Measurements from ENCODE around the gene THADA.
A peak's percentile ranks its signal among the peaks of the same experiment; 100 is the strongest.

Gene THADA

DNA sequence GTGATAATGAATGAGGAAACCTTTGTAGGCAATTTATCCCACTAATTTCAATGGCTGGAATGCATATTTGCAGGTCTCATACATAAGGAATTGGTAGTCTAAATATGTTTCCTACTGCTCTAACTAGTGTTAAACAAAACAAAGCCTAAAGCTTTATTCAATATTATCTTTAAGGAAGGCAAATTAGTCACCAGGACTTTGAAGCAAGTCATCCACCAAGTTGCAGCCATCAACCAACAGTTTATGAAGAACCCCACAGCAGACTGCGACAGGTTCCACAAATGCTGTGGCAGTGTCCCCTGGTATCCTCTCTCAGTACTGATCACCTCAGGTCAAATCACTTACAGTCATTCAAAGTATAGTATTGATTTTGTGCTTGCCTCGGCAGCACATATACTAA lies 187.9 kb downstream of the THADA start:
- no peak for DNase-seq (ENCODE audit: extremely low spot score)
- ChIA-PET CTCF (interaction anchor here (0.8 to 3.6 kb wide), 5 partner anchors 11 to 179 kb away, joined by 3 to 18 read pairs (median 3); no protein-coding TSS in a partner anchor), POLR2A (no interaction called here)
- TF ChIP-seq, protein P1, sequence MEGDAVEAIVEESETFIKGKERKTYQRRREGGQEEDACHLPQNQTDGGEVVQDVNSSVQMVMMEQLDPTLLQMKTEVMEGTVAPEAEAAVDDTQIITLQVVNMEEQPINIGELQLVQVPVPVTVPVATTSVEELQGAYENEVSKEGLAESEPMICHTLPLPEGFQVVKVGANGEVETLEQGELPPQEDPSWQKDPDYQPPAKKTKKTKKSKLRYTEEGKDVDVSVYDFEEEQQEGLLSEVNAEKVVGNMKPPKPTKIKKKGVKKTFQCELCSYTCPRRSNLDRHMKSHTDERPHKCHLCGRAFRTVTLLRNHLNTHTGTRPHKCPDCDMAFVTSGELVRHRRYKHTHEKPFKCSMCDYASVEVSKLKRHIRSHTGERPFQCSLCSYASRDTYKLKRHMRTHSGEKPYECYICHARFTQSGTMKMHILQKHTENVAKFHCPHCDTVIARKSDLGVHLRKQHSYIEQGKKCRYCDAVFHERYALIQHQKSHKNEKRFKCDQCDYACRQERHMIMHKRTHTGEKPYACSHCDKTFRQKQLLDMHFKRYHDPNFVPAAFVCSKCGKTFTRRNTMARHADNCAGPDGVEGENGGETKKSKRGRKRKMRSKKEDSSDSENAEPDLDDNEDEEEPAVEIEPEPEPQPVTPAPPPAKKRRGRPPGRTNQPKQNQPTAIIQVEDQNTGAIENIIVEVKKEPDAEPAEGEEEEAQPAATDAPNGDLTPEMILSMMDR (IDR thresholded peaks at IDR 0.05; ENCODE audit: control extremely low read depth, extremely low read depth, low read depth, missing control alignments), result no peak

DNA sequence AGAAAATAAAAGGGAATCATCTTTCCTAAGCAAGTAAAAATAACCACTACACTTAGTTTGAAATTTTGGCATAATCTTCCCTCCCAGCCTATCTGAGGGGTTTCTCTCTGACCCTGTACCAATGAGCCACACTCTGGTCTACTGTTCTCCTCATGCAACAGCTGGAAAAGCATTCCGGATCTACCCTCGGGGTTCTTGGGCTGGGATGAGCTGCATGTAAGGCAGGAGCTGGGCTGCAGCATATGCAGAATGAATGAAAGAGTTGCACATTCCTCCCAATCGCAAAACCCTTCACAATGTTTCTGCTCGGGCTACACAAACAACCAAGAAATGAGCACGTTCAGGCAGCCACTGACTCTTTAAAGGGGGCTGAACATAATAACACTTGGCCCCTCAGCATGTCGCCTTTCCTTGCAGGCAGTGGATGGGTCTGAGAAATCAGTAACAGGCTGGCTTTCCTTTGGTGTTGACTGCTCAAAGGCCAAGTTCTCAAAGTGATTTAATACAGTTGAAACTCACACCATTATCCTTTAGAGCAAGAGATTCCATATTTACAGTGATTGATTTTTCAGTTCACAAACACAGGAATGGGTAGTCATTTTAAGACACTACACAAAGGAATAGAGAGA lies 189.1 kb downstream of the THADA start:
- DNase-seq (ENCODE audit: extremely low spot score), result no peak
- CTCF ChIA-PET, result interaction anchor here (0.9 to 6.1 kb wide), 8 partner anchors 9 to 178 kb away, joined by 3 to 28 read pairs (median 4); no protein-coding TSS in a partner anchor
- TF ChIP-seq, protein P1 (IDR thresholded peaks at IDR 0.05; ENCODE audit: control extremely low read depth, extremely low read depth, low read depth, missing control alignments), result no peak
- POLR2A ChIA-PET, result interaction anchor here (0.9 kb wide), 1 partner anchor 19 kb away, joined by 3 read pairs; no protein-coding TSS in a partner anchor

DNA sequence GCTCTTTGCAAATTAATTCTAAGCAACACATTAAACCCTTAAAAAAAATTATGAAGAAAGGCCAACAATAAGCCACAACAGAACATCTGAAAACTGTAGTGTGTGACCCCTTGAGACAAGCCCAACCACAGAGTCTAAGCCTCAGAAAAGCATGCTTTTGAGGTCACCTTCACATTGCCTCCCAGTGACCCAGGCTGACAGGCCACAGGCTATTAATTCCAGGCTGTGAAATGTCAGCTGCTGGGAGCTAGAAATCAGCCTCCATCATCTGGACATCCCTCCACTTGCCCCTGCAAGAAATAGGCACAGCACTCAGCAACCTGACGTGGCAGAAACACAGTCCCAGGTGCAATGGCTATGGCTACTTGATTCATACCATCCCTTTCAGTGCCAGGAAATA lies 190.0 kb downstream of the THADA start:
- ChIA-PET CTCF (interaction anchor here (0.9 to 6.1 kb wide), 9 partner anchors 10 to 177 kb away, joined by 3 to 32 read pairs (median 4); no protein-coding TSS in a partner anchor), POLR2A (interaction anchor here (0.9 kb wide), 1 partner anchor 20 kb away, joined by 3 read pairs; no protein-coding TSS in a partner anchor)
- DNase-seq (ENCODE audit: extremely low spot score), result no peak
- TF ChIP-seq, protein P1 (IDR thresholded peaks at IDR 0.05; ENCODE audit: control extremely low read depth, extremely low read depth, low read depth, missing control alignments), result no peak

DNA sequence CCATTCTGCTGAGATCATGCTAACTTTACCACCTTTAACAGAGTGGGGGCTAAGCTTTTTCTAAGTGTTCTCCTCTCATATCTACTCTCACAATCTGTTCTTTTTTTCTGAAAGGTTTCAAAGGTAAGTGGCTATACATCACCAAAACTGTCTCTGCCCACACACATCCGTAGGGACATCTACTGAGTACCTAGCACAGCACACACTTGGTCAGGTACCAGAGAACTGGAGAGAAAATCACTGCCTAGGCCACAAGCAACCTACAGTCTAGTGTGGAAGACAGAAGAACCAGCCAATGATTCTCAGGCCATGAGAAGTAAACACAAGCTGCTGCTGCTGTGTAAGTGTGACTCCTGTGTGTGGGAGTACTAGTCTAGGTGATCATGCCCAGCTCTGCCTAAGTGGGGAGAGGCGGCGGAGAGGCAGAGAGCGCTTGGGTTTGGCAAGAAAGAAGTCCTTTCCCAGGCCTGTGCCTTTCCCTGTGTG lies 193.3 kb downstream of the THADA start:
- CTCF ChIA-PET, result interaction anchor here (1.1 to 6.1 kb wide), 12 partner anchors 8 to 591 kb away, joined by 3 to 32 read pairs (median 6); no protein-coding TSS in a partner anchor
- TF ChIP-seq, protein P1 (IDR thresholded peaks at IDR 0.05; ENCODE audit: control extremely low read depth, extremely low read depth, low read depth, missing control alignments), result no peak
- peak; percentile 39 for DNase-seq (ENCODE audit: extremely low spot score)
- POLR2A ChIA-PET, result interaction anchor here (1.2 to 2.7 kb wide), 3 partner anchors 21 to 176 kb away, joined by 3 to 8 read pairs (median 8); partner anchors contain the start of gene ZFP36L2

DNA sequence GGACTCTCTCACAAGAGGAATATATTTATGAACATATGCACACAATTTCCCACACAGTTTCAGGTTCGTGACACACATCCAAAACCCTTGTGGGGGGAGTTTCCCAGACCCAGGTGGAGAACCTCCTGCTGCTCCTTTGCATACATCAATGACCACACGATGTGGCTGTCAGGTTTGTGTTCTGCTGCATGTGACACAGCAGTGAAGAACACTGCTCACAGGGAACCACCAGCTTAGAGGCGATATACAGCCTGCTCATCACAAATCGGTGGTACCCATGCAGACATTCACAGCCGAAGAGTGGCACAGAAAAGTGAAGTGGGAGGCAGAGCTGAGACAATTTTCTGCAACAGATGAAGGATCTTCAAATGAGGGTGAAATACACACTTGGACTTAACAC lies 193.8 kb downstream of the THADA start:
- DNase-seq (ENCODE audit: extremely low spot score), result peak; percentile 62
- CTCF ChIA-PET, result interaction anchor here (0.7 to 6.1 kb wide), 15 partner anchors 9 to 591 kb away, joined by 3 to 32 read pairs (median 5); no protein-coding TSS in a partner anchor
- TF ChIP-seq, protein P1 (IDR thresholded peaks at IDR 0.05; ENCODE audit: control extremely low read depth, extremely low read depth, low read depth, missing control alignments), result no peak
- POLR2A ChIA-PET, result interaction anchor here (1.2 to 2.7 kb wide), 3 partner anchors 22 to 175 kb away, joined by 3 to 8 read pairs (median 8); partner anchors contain the start of gene ZFP36L2

DNA sequence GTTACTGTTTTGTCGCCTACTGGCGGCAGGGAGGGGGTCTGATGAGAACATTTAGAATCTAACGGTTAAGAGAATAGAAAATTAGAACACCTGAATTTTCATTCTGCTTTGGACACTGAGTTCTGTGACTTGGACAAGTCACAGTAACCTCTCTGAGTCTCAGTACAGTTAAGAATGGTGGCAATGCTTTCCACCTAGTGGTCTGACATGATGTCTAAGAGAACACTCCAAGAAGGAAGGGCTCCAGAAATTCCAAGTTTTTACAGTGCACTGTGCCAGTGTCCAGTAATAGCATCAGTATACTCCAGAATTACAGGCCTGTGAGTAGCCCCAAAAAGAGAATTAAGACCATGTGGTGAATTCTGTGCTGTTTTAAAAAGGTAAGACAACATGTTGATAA lies 195.3 kb downstream of the THADA start:
- TF ChIP-seq, protein P1 (IDR thresholded peaks at IDR 0.05; ENCODE audit: control extremely low read depth, extremely low read depth, low read depth, missing control alignments), result no peak
- ChIA-PET POLR2A (no interaction called here), CTCF (interaction anchor here (0.9 kb wide), 1 partner anchor 40 kb away, joined by 3 read pairs; no protein-coding TSS in a partner anchor)
- DNase-seq (ENCODE audit: extremely low spot score), result no peak
